Measurements from ENCODE around the gene THBS2. TPM values are rescaled to one million over a fixed set of nuclear protein-coding genes. Genes with fewer than 3 reads are reported as not detected.

Gene THBS2
- total RNA-seq, 6 experiments from 2014 or later, result 2.7 to 28.7 (median 7.8) TPM

DNA sequence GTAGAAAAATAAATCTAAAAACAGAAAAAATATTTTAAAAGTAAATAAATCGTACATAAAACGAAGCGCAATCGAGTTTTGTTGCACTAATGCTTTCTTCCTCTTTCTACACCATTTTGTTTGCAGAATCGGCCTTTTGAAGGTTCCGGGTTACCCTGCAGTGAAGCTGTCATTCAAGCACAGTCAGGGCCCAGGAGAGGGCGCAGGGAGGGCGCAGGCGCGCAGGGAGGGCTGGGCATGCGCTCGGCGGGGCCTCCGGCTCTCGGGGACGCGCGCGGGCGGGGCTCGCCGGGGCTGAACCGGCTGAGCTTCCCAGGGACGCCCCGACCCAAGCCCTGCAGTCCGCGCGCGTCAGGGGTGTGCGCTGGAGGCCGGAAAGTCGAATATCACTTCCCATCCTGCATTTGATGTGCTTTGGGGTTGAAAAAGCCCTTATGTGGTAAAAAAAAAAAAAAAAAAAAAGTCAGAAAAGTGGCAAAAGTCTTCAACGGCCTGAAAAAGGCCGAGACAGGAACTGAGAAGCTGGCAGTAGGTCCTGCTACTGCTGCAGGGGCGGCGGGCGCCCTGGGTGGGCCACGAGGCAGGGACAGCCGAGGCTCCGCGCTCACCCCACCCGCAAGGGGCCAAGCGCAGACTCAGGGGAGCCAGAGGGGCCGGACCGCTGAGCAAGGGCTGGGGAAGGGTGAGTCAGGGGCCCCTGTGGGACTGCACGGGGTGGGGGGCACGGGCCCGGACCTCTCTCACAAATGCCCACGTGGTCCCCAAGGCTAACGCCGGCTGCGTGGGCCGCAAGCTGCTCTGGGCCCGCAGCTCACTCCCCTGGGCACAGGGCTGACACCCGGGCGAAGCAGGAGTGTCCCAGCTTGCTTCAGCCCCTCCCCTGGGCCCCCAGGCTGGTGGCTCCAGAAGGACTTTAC, 40.5 kb downstream of the THBS2 start:
- H3K9me3 ChIP-seq, result no peaks in the 10 kb centered on the region
- H3K36me3 ChIP-seq, result no peaks in the 10 kb centered on the region
- peaks cover 0 to 3% (median 0%) of the 10 kb centered on the region in 4 donors for H3K4me1 ChIP-seq
- peak overlapping the region in 2 of 3 donors; percentile 27 to 48 for H3K4me3 ChIP-seq
- no peaks in the 10 kb centered on the region for H3K27me3 ChIP-seq
- 18% methylated on average over 30 of the region's 56 CpGs for WGBS (ENCODE audit: insufficient coverage, low coverage, low lambda C conversion rate, missing lambda C conversion rate)
- ATAC-seq (peak; percentile 99 to 100 (median 100)), DNase-seq (peak; percentile 88 to 92 (median 89))
- H3K27ac ChIP-seq, result peak overlapping the region; percentile 10 to 50 (median 47)
- no peak for TF ChIP-seq POLR2A (IDR thresholded peaks at IDR 0.05)
- TF ChIP-seq, protein P1, sequence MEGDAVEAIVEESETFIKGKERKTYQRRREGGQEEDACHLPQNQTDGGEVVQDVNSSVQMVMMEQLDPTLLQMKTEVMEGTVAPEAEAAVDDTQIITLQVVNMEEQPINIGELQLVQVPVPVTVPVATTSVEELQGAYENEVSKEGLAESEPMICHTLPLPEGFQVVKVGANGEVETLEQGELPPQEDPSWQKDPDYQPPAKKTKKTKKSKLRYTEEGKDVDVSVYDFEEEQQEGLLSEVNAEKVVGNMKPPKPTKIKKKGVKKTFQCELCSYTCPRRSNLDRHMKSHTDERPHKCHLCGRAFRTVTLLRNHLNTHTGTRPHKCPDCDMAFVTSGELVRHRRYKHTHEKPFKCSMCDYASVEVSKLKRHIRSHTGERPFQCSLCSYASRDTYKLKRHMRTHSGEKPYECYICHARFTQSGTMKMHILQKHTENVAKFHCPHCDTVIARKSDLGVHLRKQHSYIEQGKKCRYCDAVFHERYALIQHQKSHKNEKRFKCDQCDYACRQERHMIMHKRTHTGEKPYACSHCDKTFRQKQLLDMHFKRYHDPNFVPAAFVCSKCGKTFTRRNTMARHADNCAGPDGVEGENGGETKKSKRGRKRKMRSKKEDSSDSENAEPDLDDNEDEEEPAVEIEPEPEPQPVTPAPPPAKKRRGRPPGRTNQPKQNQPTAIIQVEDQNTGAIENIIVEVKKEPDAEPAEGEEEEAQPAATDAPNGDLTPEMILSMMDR (IDR thresholded peaks at IDR 0.05), result peak; percentile 27 to 55 (median 38)
- intact Hi-C loops (cut with DNase I), result no loop called here

DNA sequence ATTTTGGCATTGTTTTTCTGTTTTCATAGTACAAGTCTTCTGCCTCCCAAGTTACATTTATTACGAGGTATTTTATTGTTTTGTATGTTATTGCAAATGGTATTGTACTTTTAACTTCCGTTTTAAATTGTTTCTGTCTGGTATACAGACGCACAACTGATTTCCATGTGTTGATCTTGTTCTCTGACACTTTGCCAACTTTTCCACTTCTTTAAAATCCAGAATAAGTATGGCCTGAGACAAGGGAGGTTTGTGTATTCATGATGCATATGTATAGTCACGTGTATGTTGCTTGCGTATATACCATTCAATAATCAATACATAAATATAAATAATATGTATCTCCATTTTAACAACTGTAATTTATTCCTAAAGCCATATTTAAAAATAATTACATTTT, 41.2 kb downstream of the THBS2 start:
- DNase-seq (no peak), ATAC-seq (no peak)
- 77% methylated on average over 5 of the region's 5 CpGs for WGBS (ENCODE audit: insufficient coverage, low coverage, low lambda C conversion rate, missing lambda C conversion rate)
- Histone ChIP-seq H3K4me1 (peaks cover 0 to 3% (median 0%) of the 10 kb centered on the region in 4 donors), H3K36me3 (no peaks in the 10 kb centered on the region), H3K4me3 (peak overlapping the region in 2 of 3 donors; percentile 27 to 48), H3K27me3 (no peaks in the 10 kb centered on the region), H3K27ac (no peak overlapping the region), H3K9me3 (peaks cover 0 to 1% (median 0%) of the 10 kb centered on the region in 4 donors)
- TF ChIP-seq, protein P1 (IDR thresholded peaks at IDR 0.05), result no peak
- no peak for TF ChIP-seq POLR2A (IDR thresholded peaks at IDR 0.05)
- intact Hi-C loops (cut with DNase I), result no loop called here

DNA sequence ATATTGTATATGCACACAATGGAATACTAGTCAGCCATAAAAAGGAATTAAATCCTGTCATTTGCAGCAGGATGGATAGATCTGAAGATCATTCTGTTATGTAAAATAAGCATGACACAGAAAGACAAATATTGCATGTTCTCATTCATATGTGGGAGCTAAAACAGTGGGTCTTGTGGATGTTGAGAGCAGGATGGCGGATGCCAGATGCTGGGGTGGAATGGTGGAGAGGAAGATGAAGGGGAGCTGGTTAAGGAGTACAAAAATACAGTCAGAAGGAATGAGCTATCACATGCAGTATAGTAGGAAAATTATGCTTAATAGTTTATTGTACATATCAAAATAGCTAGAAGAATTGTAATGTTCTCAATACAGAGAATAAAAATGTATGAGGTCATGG, 41.8 kb downstream of the THBS2 start:
- no peak overlapping the region for H3K4me3 ChIP-seq
- peaks cover 0 to 3% (median 0%) of the 10 kb centered on the region in 4 donors for H3K4me1 ChIP-seq
- intact Hi-C loops (cut with DNase I), result no loop called here
- 100% methylated on average over 1 of the region's 1 CpG for WGBS (ENCODE audit: insufficient coverage, low coverage, low lambda C conversion rate, missing lambda C conversion rate)
- H3K27ac ChIP-seq, result no peak overlapping the region
- peaks cover 0 to 4% of the 10 kb centered on the region in 2 donors for H3K27me3 ChIP-seq
- ATAC-seq (no peak), DNase-seq (no peak)
- H3K36me3 ChIP-seq, result no peaks in the 10 kb centered on the region
- no peak for TF ChIP-seq POLR2A (IDR thresholded peaks at IDR 0.05)
- TF ChIP-seq, protein P1 (IDR thresholded peaks at IDR 0.05), result no peak
- H3K9me3 ChIP-seq, result peaks cover 0 to 3% (median 0%) of the 10 kb centered on the region in 4 donors

DNA sequence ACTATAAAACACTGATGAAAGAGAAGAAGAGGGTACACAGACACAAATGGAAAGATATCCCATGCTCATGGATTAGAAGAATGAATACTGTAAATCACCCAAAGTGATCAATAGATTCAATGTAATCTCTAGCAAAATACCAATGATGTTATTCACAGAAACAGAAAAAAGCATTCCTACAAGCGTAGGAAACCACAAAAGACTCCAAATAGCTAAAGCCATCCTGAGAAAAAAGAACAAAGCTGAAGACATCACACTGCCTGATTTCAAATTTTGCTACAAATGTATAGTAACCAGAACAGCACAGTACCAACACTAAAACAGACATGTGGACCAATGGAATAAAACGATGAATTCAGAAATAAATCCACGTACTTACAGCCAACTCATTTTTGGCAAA, 43.0 kb downstream of the THBS2 start:
- TF ChIP-seq, protein P1 (IDR thresholded peaks at IDR 0.05), result no peak
- ATAC-seq, result no peak
- WGBS (ENCODE audit: insufficient coverage, low coverage, low lambda C conversion rate, missing lambda C conversion rate), result 61% methylated on average over 3 of the region's 3 CpGs

More for the DNA sequence above, 43.0 kb downstream of the THBS2 start:
- Histone ChIP-seq H3K36me3 (no peaks in the 10 kb centered on the region), H3K4me3 (no peak overlapping the region), H3K9me3 (peaks cover 0 to 3% (median 0%) of the 10 kb centered on the region in 4 donors), H3K27me3 (peaks cover 0 to 6% of the 10 kb centered on the region in 2 donors), H3K4me1 (peaks cover 0 to 3% (median 0%) of the 10 kb centered on the region in 4 donors), H3K27ac (no peak overlapping the region)
- no peak for DNase-seq
- intact Hi-C loops (cut with DNase I), result no loop called here
